NCI-H748 (cell line): ENCODE data around the gene GNAI1.

Experiments
- DNase-seq: peaks from one replicate; lab custom pipeline; 2025; ENCODE audit not compliant: unreplicated experiment; lab: John Stamatoyannopoulos, UW

Gene GNAI1

GRCh38 chr7:80204919-80205318, 70.3 kb downstream of the GNAI1 start:
- no peak for DNase-seq

GRCh38 chr7:80206763-80207162, 72.1 kb downstream of the GNAI1 start:
- no peak for DNase-seq

- DNase-seq: no peak
Observed at GRCh38 chr7:80207501-80207900, 72.9 kb downstream of the GNAI1 start.

- no peak for DNase-seq
Observed at GRCh38 chr7:80208700-80209099, 74.1 kb downstream of the GNAI1 start.

- peak; percentile 16 for DNase-seq
Observed at GRCh38 chr7:80210400-80210799, 75.8 kb downstream of the GNAI1 start.

GRCh38 chr7:80213814-80214213, 79.2 kb downstream of the GNAI1 start:
- no peak for DNase-seq

- no peak for DNase-seq
Observed at GRCh38 chr7:80215734-80216133, 81.1 kb downstream of the GNAI1 start.

- no peak for DNase-seq
Observed at GRCh38 chr7:80216996-80217842, 82.6 kb downstream of the GNAI1 start.

- no peak for DNase-seq
Observed at GRCh38 chr7:80218723-80219122, 84.1 kb downstream of the GNAI1 start.

- DNase-seq: no peak
Observed at GRCh38 chr7:80220022-80220634, 85.5 kb downstream of the GNAI1 start.

- no peak for DNase-seq
Observed at GRCh38 chr7:80224415-80224814, 89.8 kb downstream of the GNAI1 start.

- no peak for DNase-seq
Observed at GRCh38 chr7:80225361-80225760, 90.7 kb downstream of the GNAI1 start.

- no peak for DNase-seq
Observed at GRCh38 chr7:80226629-80227028, 92.0 kb downstream of the GNAI1 start.

- DNase-seq: no peak
Observed at GRCh38 chr7:80230327-80230726, 95.7 kb downstream of the GNAI1 start.

GRCh38 chr7:80231707-80232106, 97.1 kb downstream of the GNAI1 start:
- no peak for DNase-seq

- DNase-seq: no peak
Observed at GRCh38 chr7:80232979-80233724, 98.5 kb downstream of the GNAI1 start.

GRCh38 chr7:80235334-80235733, 100.7 kb downstream of the GNAI1 start:
- DNase-seq: no peak

GRCh38 chr7:80236681-80237080, 102.0 kb downstream of the GNAI1 start:
- no peak for DNase-seq

GRCh38 chr7:80240265-80241025, 105.8 kb downstream of the GNAI1 start:
- no peak for DNase-seq

- DNase-seq: no peak
Observed at GRCh38 chr7:80241671-80242070, 107.0 kb downstream of the GNAI1 start.

- no peak for DNase-seq
Observed at GRCh38 chr7:80243425-80243824, 108.8 kb downstream of the GNAI1 start.
